ENCODE results near the gene DYRK1B.

GRCh38 chr19:39805104-39805503, 28.9 kb downstream of the DYRK1B start:
- TF ChIP-seq CTCF (IDR thresholded peaks at IDR 0.05; ENCODE audit: insufficient read depth, low read depth, low read length) (no peak), EZH2 (IDR thresholded peaks at IDR 0.05; ENCODE audit: insufficient read depth, low read length) (no peak)

All from astrocyte (in vitro differentiated cells and primary cell).